Measurements from ENCODE around the gene VPS33A.
"Not testable (repeated sequence)": the region's sequence is repeated elsewhere in the genome, so short reads cannot be mapped to it uniquely, and the experiment has no call there.

VPS33A gene

DNA sequence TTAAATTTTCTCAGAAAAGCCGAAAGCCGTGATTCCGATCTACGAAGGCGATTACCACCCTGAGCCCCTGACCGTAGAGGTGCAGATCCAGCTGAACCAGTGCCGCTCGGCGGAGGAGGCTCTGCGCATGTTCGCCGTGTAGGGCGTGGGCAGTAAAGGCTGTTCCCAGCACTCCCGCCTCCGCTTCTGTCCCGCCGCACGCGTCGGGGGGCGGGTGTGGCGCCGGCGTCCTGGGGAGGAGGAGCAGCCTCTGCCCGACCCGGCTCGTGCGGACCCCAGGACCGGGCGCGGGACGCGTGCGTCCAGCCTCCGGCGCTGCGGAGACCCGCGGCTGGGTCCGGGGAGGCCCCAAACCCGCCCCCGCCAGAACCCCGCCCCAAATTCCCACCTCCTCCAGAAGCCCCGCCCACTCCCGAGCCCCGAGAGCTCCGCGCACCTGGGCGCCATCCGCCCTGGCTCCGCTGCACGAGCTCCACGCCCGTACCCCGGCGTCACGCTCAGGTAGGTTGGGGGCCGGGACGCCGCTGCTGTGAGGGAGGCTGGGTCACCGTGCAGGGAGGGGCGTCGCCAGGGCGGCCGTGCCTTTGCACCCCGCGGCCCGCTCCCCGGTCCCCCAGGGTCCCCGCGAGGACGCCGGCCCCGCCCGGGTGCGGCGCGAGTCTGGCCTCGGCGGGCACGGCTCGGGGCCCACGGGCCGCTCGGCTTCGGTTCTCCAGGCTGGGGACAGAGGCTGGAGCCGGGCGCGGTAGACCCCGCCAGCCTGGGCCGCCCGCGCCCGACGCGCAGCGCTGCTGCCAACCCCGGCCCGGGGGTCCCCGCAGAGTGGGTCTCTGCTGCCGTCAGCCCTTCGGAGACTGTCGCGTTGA lies 62.8 kb downstream of the VPS33A start, which contains the start of gene B3GNT4:
Gene B3GNT4 (plus strand): TSS at position 409 of the 866 bp plus-strand sequence. CDS start 910 bp downstream, outside the sequence.
- no peak for DNase-seq

DNA sequence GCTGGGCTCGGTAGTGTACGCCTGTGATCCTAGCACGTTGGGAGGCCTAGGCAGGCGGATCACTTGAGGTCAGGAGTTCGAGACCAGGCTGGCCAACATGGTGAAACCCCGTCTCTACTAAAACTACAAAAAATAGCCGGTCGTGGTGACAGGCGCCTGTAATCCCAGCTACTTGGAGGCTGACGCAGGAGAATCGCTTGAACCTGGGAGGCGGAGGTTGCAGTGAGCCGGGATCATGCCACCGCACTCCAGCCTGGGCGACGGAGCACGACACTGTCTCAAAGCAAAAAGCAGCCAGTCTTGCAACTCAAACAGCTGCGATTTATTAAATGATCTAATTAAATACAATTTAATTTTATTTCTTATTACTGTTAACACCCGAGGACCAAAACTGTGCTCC lies 63.5 kb downstream of the VPS33A start:
- not testable (repeated sequence) for DNase-seq

DNA sequence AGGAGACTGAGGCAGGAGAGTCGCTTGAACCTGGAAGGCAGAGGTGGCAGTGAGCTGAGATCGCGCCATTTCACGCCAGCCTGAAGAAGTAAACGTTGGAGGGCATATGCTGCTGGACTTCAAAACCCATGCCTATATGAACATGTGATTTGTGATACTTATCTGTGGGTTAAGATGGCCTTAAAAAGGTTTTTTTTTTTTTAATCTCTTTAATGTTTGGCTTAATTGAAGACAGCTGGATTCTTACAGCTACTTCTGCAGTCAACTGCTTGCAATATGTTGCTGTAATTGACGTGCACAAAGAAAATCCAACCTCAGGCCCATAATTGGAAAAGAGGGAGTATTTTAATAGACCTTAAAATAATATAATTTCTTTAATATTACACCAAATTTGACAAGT lies 64.3 kb downstream of the VPS33A start:
- DNase-seq, result no peak

DNA sequence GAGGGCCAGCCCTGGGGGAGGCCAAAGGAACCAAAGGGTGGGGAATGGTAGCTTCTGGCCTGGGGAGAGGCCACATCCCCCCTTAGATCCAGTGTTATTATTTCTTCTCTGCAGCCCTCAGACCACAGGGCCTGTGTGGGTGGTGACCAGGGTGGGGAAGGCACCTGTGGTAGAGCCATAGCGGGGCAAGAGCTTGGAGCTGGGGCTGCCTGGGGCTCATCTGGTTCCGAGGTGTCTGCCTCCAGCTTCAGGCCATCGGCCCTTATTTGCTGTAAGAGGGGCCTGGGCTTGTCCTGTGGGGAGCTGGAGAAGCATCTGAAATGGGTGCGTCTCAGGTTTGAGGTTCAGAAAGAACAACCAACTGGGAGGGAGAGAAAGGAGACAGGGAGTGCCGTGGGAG lies 64.9 kb downstream of the VPS33A start:
- DNase-seq, result no peak

DNA sequence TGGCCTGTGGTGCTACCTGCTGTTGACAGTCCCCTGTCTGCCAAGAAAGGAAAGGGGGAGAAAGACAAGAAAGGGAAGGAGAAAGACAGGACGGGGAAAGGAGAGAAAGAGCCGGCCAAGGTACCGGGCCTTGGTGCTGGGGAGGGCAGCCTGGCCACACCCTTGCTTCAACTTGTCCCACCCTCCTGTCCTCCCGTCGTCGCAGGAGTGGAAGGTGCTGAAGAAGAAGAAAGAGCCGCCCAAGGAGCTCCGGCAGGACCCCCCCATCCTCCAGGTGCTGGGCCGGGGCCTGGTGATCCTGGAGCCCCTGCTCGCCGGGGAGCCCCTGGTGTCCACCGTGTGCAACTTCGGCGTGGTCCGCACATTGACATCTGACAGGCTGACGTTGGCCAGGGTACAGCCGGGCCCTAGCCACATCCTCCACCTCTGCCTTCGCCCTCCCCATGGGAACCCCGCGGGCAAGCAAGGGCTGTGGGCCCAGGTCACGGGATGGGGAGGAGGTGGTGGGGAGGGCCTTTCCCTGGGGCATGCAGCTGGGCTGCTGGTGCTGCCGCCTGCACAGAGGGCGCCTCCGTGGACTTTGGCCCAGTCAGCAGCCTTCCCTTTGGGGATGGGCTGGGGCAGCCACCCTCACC lies 65.6 kb downstream of the VPS33A start:
- no peak for DNase-seq

DNA sequence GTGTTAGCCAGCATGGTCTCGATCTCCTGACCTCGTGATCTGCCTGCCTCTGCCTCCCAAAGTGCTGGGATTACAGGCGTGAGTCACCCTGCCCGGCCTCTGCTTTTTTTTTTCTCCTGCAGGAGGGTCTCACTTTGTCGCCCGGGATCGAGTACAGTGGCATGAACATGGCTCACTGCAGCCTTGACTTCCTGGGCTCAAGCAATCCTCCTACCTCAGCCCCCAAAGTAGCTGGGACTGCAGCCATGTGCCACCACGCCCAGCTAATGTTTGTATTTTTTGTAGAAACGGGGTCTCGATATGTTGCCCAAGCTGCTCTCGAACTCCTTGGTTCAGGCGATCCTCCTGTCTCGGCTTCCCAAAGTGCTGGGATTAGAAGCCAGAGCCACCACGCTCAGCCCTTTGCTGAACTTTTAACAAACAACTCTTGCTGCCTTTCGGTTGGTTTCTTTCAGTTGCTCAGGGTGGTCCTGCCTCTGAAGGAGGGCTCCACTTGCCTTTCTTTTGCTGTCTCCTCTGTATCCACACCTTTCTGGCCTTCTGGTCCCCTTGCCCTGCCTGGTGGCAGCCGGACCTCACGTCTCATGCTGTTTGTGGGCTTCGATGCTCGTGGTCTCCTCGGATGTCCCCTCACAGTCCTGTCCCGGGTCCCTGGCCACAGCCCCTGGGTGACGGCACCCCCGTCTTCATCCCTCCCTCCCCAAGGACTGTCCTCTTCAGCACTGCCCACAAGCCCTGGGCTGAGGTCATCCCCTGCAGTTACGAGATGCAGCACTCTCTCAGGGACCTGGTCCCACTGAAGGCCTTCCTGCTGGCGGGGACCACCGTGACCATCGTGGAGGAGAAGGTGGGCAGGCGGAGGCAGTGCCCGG lies 66.6 kb downstream of the VPS33A start:
- DNase-seq, result no peak

DNA sequence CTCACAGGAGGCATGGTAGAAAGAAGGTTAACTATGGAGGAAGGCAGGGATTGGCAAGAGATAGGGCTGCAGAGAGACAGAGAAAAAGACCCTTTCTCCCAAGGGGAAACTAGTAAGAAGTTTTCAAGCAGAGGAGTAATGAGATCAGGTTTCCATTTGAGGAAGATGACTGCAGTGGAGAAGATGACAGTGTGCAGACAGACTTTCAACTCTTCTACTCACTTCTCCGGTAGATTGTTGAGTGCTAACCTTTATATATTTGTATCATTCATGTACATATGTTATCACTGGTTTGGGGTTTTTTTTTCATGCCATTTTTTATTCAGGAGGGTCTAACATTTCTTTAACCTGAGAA lies 68.7 kb downstream of the VPS33A start:
- DNase-seq, result no peak

DNA sequence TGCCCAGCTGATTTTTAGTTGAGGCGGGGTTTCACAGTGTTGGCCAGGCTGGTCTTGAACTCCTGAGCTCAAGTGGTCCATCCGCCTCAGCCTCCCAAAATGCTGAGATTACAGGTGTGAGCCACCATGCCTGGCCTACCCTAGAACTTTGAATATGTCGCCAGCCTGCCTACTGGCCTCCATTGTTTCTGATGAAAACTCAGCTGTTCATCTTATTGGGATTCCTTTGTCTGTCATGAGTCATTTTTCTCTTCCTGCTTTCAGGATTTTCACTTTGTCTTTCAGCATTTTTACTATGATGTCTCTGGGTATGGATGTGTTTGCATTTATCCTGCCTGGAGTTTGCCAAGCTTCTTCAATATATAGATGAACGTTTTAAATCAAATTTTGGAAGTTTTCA lies 70.9 kb downstream of the VPS33A start:
- no peak for DNase-seq

DNA sequence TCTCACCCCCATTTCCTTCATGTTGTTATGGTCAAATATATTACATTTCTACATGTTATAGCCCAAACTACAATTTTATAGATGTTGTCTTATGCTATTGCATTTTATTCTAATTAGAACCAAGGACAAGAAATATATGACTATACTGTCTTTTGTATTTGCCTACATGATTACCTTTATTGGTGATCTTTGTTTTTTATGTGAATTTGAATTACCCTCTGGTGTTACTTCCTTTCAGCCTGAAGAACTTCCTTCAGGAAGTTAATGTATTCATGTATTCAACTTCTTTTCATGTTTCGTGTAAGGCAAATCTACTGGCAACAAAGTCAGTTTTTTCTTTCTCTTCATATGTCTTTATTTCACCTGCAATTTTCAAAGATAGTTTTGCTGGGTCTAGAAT lies 71.5 kb downstream of the VPS33A start:
- no peak for DNase-seq

DNA sequence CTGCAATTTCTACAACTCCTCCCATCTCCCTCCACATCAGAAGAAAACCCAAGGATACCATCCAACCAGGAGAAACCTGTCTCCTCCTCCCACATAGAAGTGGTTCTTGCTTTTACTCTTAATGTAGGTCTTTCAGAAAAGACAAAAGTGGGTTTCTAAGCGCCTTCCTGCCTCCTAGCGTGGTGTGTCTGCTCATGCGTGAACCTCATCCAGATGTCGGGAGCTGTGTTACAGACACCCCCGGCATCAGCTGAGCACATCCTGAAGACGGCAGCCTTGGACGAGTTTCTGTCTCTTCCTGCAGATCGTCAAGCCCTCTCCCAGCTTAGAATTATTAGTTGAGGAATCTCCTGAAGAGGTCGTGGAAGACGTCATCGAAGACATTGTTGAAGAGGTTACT lies 73.9 kb downstream of the VPS33A start:
- DNase-seq, result no peak

DNA sequence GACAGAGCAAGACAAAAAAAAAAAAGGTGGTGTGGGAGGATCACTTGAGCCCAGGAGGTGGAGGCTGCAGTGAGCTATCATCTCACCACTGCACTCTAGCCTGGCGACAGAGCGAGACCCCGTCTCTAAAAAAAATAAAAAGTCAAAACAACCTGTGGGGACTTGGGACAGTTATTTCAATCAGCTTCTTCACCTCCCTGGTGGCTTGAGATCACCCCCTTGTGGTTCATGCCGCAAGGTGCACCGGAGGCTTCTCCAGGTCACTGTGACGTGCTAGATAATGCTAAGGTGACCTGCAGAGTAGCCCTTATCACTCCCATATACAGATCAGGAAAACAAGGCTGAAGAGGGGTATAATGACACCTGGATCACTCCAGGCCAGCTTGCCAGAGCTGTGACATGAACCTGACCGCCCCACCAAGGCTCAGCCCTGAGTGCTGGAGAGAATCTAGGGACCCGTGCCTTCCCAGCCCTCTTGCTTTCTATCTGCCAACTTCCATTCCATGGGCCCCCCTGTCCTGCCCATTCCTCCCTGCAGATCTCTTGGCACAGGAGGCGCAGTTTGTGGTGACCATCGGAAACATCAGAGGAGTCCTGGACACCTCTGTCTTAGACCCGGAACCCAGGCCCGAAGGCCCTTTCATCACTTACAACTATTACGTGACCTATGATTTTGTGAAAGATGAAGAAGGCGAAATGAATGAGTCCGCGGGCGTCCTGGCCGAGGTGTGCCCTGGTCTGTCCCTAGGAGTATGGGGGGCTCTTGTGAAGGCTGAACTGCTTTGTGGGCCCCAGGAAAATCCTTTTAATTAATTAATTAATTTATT lies 75.2 kb downstream of the VPS33A start:
- peak; percentile 24 for DNase-seq

DNA sequence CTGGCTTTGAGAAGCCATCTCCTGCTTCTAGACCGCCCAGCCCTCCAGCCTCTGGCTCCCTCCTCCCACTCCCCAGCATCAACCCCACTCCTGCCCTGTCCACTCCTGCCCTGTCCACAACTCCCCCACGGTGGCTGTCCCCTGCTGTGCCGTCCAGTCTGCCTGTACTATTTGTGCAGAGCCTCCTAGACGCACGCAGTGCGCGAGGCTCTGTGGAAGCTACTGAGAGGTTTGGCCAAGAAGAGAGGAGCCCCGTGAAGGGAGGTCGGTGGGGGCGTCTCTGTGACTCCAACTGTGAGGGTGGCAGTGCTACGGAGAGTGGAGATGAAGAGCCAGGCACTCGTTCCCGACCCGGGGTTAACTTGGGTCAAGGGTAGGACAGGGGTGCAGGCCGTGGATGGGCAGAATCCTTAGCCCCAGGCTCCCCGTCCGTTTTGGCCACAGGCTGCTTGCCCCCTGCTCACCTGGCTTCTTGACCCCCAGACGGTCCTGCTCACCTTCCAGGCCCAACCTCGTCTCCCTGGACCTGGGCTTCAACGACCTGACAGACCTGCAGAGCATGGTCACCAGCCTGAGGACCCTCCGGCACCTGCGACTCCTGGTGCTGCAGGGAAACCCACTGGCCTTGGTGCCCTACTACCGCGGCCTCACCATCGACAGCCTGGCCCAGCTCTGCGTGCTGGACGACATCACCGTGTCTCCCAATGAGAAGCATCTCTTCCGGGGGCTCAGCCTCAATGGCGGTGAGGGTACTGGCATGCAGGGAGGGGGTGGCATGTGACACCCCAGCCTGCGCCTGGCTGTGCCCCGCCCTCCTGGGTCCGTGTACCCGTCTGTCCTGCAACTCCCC lies 76.4 kb downstream of the VPS33A start:
- no peak for DNase-seq

DNA sequence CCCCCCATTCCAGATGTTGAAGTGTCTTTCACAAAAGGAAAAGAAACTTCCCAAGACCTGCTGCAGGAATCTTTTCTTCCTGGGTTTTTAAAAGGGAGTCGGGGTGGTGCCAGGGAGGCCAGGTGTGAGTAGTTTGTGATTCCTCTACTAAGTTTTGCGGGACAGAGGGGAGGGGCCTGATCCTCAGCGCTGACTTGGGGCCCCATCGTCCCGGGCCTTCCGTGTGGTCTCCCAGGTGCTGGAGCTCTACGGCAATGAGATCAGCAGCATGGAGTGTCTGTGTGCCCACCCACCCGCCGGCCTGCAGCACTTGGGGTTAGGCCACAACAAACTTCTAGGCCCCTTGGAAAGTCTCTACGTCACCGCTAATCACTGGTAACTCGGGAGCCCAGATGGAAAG lies 78.8 kb downstream of the VPS33A start:
- DNase-seq, result no peak

DNA sequence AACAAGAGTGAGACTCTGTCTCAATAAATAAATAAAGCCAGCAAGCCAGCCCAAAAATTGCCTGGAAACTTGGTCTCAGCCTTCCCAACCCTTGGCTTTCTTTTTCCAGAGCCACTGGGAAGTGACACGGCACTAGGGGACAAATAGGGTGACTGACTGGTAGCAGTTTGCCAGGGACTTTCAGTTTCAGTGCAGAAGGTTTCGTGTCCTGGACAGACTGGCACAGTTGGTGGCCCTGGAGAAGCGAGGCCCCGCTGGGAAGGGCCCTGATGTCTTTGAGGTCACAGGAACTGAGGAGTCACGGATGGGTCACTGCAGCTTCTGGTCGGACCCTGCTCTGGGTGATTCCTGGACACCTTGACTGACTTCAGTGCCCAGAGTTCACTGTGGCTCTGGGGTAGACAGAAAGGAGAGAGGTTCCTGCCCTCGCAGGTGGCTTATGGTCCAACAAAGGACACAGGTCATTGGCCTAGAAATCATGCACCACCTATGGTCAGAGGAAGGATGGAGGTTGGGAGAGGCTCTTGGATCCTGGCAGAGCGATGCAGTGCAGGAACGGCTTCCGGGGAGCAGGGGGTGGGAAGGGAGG lies 80.7 kb downstream of the VPS33A start:
- no peak for DNase-seq

DNA sequence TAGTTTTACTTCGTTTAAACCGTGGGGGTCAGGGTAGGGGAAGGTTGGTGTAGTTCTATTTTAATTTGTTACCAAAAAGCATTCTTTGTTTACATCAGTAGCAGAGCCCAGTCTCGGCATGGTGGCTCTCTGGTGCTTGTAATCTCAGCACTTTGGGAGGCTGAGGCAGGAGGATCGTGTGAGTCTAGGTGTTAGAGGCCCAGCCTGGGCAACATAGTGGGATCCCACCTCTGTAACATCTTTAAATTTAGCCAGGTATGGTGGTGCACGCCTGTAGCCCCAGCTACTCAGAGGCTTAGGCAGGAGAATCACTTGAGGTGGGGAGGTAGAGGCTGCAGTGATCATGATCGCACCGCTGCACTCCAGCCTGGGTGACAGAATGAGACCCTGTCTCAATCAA lies 81.2 kb downstream of the VPS33A start:
- no peak for DNase-seq

DNA sequence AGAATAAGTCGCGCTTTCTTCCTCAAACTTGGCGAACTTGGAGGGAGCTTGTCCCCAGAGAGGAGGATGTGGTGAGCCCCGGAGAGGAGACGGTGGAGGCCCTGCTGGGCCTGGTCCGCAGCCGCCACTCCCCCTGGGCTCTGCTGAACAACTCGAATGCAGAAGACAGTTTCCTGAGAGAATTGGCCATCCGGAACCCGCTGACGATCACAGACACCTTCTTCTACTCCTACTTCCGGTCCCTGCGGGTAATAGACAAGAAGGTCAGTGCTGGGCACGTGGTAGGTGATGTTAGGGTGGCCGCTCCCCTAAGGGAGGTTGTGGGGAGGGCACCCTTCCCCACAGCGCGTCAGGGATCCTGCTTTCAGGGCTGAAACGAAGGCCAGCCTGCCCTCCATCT lies 81.8 kb downstream of the VPS33A start:
- peak; percentile 77 for DNase-seq

DNA sequence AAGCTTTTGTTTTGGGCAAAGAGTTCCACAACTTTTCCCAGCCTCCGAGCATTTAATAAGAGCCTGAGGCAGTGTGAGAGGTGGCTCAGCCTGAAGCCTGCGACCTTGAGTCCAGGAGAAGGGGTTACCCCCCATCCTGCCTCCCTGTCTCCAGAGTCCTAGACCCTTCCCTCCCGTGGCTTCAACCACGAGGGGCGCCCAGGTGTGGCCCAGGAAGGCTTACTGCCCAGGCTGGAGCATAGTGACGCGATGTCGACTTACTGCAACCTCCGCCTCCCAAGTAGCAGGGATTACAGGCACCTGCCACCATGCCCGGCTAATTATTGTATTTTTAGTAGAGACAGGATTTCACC lies 82.7 kb downstream of the VPS33A start:
- DNase-seq, result no peak

DNA sequence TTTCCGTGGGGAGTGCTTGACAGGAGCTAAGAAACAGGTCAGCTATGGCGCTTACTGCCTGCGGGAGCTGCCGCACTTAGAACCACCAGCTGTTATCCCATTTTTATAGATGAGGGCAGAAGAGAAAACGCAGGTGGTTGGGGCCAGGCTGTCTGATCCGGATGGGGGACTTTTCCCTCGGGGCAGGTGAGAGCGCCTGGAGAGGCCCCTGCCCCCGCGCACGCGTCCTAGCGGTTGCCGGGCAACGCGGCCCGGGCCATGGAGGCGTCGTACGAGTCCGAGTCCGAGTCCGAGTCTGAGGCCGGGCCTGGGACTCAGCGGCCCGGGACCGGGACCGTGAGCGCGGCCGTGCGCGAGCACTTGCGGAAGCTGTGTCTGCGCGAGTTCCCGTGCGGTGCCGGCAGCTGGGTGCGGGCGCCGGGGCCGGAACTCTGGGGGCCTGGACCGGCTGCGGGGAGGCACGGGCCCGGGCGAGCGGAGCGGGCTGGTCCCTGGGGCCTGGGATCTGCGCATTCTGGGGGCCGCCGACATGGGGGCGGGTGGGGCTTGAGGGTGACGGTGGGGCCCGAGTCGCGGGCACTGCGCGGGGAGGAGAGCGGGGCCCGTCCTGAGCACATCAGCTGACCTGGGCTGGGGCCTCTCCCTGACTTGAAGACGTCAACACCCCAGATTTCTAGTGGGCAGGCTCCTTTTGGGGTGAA lies 83.3 kb downstream of the VPS33A start, which contains the start of gene LRRC43:
Gene LRRC43 (plus strand): TSS at position 237 of the 701 bp plus-strand sequence. CDS start 22 bp downstream, at position 259.
- no peak for DNase-seq
